Mesendoderm (in vitro differentiated cells): ENCODE results near the gene CENPP.

Experiments
- DNase-seq: peaks from one replicate; pipeline ENCODE4 v3.0.0; 2013
- H2AK5ac ChIP-seq: 2 replicates; pipeline ENCODE4 v1.6.1; 2013; ENCODE audit warnings: low read length, inconsistent platforms
- H2BK120ac ChIP-seq: 2 replicates; pipeline ENCODE4 v1.6.1; 2013; ENCODE audit warnings: low read depth, mild to moderate bottlenecking, low read length, moderate library complexity, mixed read lengths
- H2BK15ac ChIP-seq: replicated peaks from 2 replicates; pipeline ENCODE4 v1.6.1; 2013; ENCODE audit warnings: low read depth, mild to moderate bottlenecking, moderate library complexity
- H2BK5ac ChIP-seq: 2 replicates; pipeline ENCODE4 v1.6.1; 2013; ENCODE audit warnings: low read length, inconsistent platforms
- H3K18ac ChIP-seq: 2 replicates; pipeline ENCODE4 v1.6.1; 2013; ENCODE audit warnings: mild to moderate bottlenecking, low read length, mixed read lengths
- H3K23ac ChIP-seq: one replicate; pipeline ENCODE4 v1.6.1; 2013; ENCODE audit warnings: low read length
- H3K27ac ChIP-seq: 2 replicates; pipeline ENCODE4 v1.5.1; 2013; ENCODE audit warnings: low read depth, mild to moderate bottlenecking, inconsistent platforms, low read length, moderate library complexity
- H3K27me3 ChIP-seq: 2 replicates; pipeline ENCODE4 v1.6.1; 2013; ENCODE audit warnings: low read length, control low read depth, mild to moderate bottlenecking, inconsistent platforms; ENCODE audit not compliant: insufficient read depth, poor library complexity
- H3K36me3 ChIP-seq: 2 replicates; pipeline ENCODE4 v1.6.1; 2013; ENCODE audit warnings: low read length, inconsistent platforms; ENCODE audit not compliant: control insufficient read depth, insufficient read depth
- H3K4ac ChIP-seq: one replicate; pipeline ENCODE4 v1.6.1; 2013; ENCODE audit warnings: low read depth, mild to moderate bottlenecking, low read length, moderate library complexity
- H3K4me1 ChIP-seq: 2 replicates; pipeline ENCODE4 v1.6.1; 2013; ENCODE audit warnings: low read depth, low read length, inconsistent platforms; ENCODE audit not compliant: control insufficient read depth
- H3K4me2 ChIP-seq: 2 replicates; pipeline ENCODE4 v1.6.1; 2013; ENCODE audit warnings: low read length
- H3K4me3 ChIP-seq: 2 replicates; pipeline ENCODE4 v1.5.1; 2013; ENCODE audit warnings: mild to moderate bottlenecking, low read length
- H3K56ac ChIP-seq: one replicate; pipeline ENCODE4 v1.6.1; 2013; ENCODE audit warnings: low read length
- H3K79me1 ChIP-seq: 2 replicates; pipeline ENCODE4 v1.6.1; 2013; ENCODE audit warnings: low read length, inconsistent platforms
- H3K79me2 ChIP-seq: 2 replicates; pipeline ENCODE4 v1.6.1; 2013; ENCODE audit warnings: mild to moderate bottlenecking, low read length; ENCODE audit not compliant: control insufficient read depth, insufficient read depth
- H3K9ac ChIP-seq: 2 replicates; pipeline ENCODE4 v1.6.1; 2013; ENCODE audit warnings: low read length, inconsistent platforms
- H4K5ac ChIP-seq: one replicate; pipeline ENCODE4 v1.6.1; 2013; ENCODE audit warnings: low read length
- H4K8ac ChIP-seq: one replicate; pipeline ENCODE4 v1.6.1; 2013; ENCODE audit warnings: low read depth, mild to moderate bottlenecking, control low read depth, low read length, moderate library complexity
- WGBS: extraction: QIAGEN DNeasy Blood & Tissue Kit; methylation state at CpG from one replicate; pipeline ENCODE4 v1.1.7; 2013; ENCODE audit warnings: low lambda C conversion rate, missing lambda C conversion rate; ENCODE audit not compliant: insufficient coverage; ENCODE audit errors: extremely low coverage; 5-methylcytosine and 5-hydroxymethylcytosine counted together

The CENPP gene

GRCh38 chr9:92528522-92528849 lies 202.7 kb downstream of the CENPP start:
- H3K4ac ChIP-seq, result no peak overlapping the region
- H3K4me1 ChIP-seq, result no peaks in the 10 kb centered on the region
- no peaks in the 10 kb centered on the region for H3K27me3 ChIP-seq
- no peak overlapping the region for H2BK5ac ChIP-seq
- no peaks in the 10 kb centered on the region for H3K79me2 ChIP-seq
- H3K56ac ChIP-seq, result no peak overlapping the region
- H4K8ac ChIP-seq, result no peak overlapping the region
- no peak overlapping the region for H2BK120ac ChIP-seq
- H3K18ac ChIP-seq, result no peak overlapping the region
- no peaks in the 10 kb centered on the region for H3K36me3 ChIP-seq
- no peak overlapping the region for H3K4me2 ChIP-seq
- no peak overlapping the region for H2AK5ac ChIP-seq
- no peak overlapping the region for H3K9ac ChIP-seq
- no peak overlapping the region for H3K23ac ChIP-seq
- no peak overlapping the region for H4K5ac ChIP-seq
- WGBS, result no CpG with 5 or more reads among the region's 1 CpG
- H2BK15ac ChIP-seq, result no peak overlapping the region
- no peak overlapping the region for H3K27ac ChIP-seq
- no peak overlapping the region for H3K4me3 ChIP-seq
- H3K79me1 ChIP-seq, result no peaks in the 10 kb centered on the region
- no peak for DNase-seq

GRCh38 chr9:92529124-92529523 lies 203.4 kb downstream of the CENPP start:
- Histone ChIP-seq H2BK15ac (no peak overlapping the region), H2BK120ac (no peak overlapping the region), H3K4ac (no peak overlapping the region), H2AK5ac (no peak overlapping the region), H3K4me1 (no peaks in the 10 kb centered on the region), H3K27me3 (no peaks in the 10 kb centered on the region), H3K9ac (no peak overlapping the region), H3K56ac (no peak overlapping the region), H4K8ac (no peak overlapping the region), H3K27ac (no peak overlapping the region), H3K79me1 (no peaks in the 10 kb centered on the region), H3K36me3 (no peaks in the 10 kb centered on the region), H2BK5ac (no peak overlapping the region), H3K18ac (no peak overlapping the region), H3K4me2 (no peak overlapping the region), H4K5ac (no peak overlapping the region), H3K23ac (no peak overlapping the region), H3K79me2 (no peaks in the 10 kb centered on the region), H3K4me3 (no peak overlapping the region)
- no CpG with 5 or more reads among the region's 3 CpGs for WGBS
- no peak for DNase-seq

- no peak overlapping the region for H2BK15ac ChIP-seq
- H3K56ac ChIP-seq, result no peak overlapping the region
- H3K18ac ChIP-seq, result no peak overlapping the region
- H3K9ac ChIP-seq, result no peak overlapping the region
- no peaks in the 10 kb centered on the region for H3K79me2 ChIP-seq
- no peak overlapping the region for H2AK5ac ChIP-seq
- H4K8ac ChIP-seq, result no peak overlapping the region
- no peak overlapping the region for H3K4me2 ChIP-seq
- H2BK120ac ChIP-seq, result no peak overlapping the region
- no peak for DNase-seq
- H3K27me3 ChIP-seq, result no peaks in the 10 kb centered on the region
- H3K79me1 ChIP-seq, result no peaks in the 10 kb centered on the region
- H3K4me1 ChIP-seq, result no peaks in the 10 kb centered on the region
- H3K4me3 ChIP-seq, result no peak overlapping the region
- no peak overlapping the region for H4K5ac ChIP-seq
- H3K27ac ChIP-seq, result no peak overlapping the region
- H3K23ac ChIP-seq, result no peak overlapping the region
- no peaks in the 10 kb centered on the region for H3K36me3 ChIP-seq
- H2BK5ac ChIP-seq, result no peak overlapping the region
- no peak overlapping the region for H3K4ac ChIP-seq
These were observed 205.1 kb downstream of the CENPP start for GRCh38 chr9:92530893-92531292.

- Histone ChIP-seq H4K5ac (no peak overlapping the region), H2BK5ac (no peak overlapping the region), H3K23ac (no peak overlapping the region), H2BK120ac (no peak overlapping the region), H4K8ac (no peak overlapping the region), H3K27ac (no peak overlapping the region), H3K36me3 (no peaks in the 10 kb centered on the region), H3K4ac (no peak overlapping the region), H3K4me1 (no peaks in the 10 kb centered on the region), H3K79me1 (no peaks in the 10 kb centered on the region), H2AK5ac (no peak overlapping the region), H3K9ac (no peak overlapping the region), H3K4me3 (no peak overlapping the region), H3K18ac (no peak overlapping the region), H2BK15ac (no peak overlapping the region), H3K4me2 (no peak overlapping the region), H3K27me3 (no peaks in the 10 kb centered on the region), H3K79me2 (no peaks in the 10 kb centered on the region), H3K56ac (no peak overlapping the region)
- no peak for DNase-seq
- WGBS, result no CpG with 5 or more reads among the region's 3 CpGs
These were observed 208.5 kb downstream of the CENPP start for GRCh38 chr9:92534204-92534603.

- WGBS, result no CpG with 5 or more reads among the region's 1 CpG
- no peaks in the 10 kb centered on the region for H3K79me1 ChIP-seq
- DNase-seq, result no peak
These were observed 208.9 kb downstream of the CENPP start for GRCh38 chr9:92534674-92535073.

GRCh38 chr9:92535940-92536850 lies 210.4 kb downstream of the CENPP start, which contains the start of gene ECM2:
ECM2 (minus strand) TSS chr9:92535990; CDS start chr9:92522866, 13,124 bp downstream.
- Histone ChIP-seq H3K4me1 (no peaks in the 10 kb centered on the region), H3K27ac (no peak within 1 kb of the TSS), H2AK5ac (no peak within 1 kb of the TSS), H3K79me1 (no peaks in the 10 kb centered on the region), H3K36me3 (no peaks in the 10 kb centered on the region), H3K23ac (no peak within 1 kb of the TSS), H3K79me2 (no peaks in the 10 kb centered on the region), H3K4me2 (no peak within 1 kb of the TSS), H2BK15ac (no peak within 1 kb of the TSS), H2BK5ac (no peak within 1 kb of the TSS), H4K5ac (no peak within 1 kb of the TSS), H3K56ac (no peak within 1 kb of the TSS), H4K8ac (no peak within 1 kb of the TSS), H3K4ac (no peak within 1 kb of the TSS), H2BK120ac (no peak within 1 kb of the TSS), H3K4me3 (no peak within 1 kb of the TSS), H3K18ac (no peak within 1 kb of the TSS), H3K27me3 (no peaks in the 10 kb centered on the region), H3K9ac (no peak within 1 kb of the TSS)
- DNase-seq, result no peak
- WGBS, result 100% methylated on average over 3 of the region's 7 CpGs

More at GRCh38 chr9:92534674-92535073, 208.9 kb downstream of the CENPP start:
- H3K4me3 ChIP-seq, result no peak overlapping the region
- no peak overlapping the region for H3K18ac ChIP-seq
- no peak overlapping the region for H4K5ac ChIP-seq
- no peak overlapping the region for H2BK15ac ChIP-seq
- H2AK5ac ChIP-seq, result no peak overlapping the region
- H2BK120ac ChIP-seq, result no peak overlapping the region
- no peak overlapping the region for H3K4me2 ChIP-seq
- no peaks in the 10 kb centered on the region for H3K4me1 ChIP-seq
- H3K79me2 ChIP-seq, result no peaks in the 10 kb centered on the region
- no peak overlapping the region for H3K9ac ChIP-seq
- no peak overlapping the region for H2BK5ac ChIP-seq
- no peak overlapping the region for H4K8ac ChIP-seq
- H3K56ac ChIP-seq, result no peak overlapping the region
- no peaks in the 10 kb centered on the region for H3K27me3 ChIP-seq
- no peak overlapping the region for H3K23ac ChIP-seq
- H3K36me3 ChIP-seq, result no peaks in the 10 kb centered on the region
- no peak overlapping the region for H3K4ac ChIP-seq
- H3K27ac ChIP-seq, result no peak overlapping the region
